Mammary epithelial cell (primary cell): ENCODE data around the gene GALNTL6.

Experiments
- EZH2 ChIP-seq: IDR thresholded peaks from 2 replicates; pipeline ENCODE4 v1.6.1; 2012; ENCODE audit warnings: low read length, inconsistent platforms, borderline replicate concordance
- TF ChIP-seq, protein P1 (sequence below), 2 donors: IDR thresholded peaks in 1 of 2; conservative IDR thresholded peaks in 1 of 2; 2 replicates each; pipeline ENCODE4 v1.5.1; 2011 to 2012; ENCODE audit warnings: inconsistent platforms in 2 of 2, low read length in 2 of 2, mild to moderate bottlenecking in 2 of 2, control low read depth in 1 of 2, low read depth in 1 of 2; ENCODE audit not compliant: insufficient read depth in 1 of 2; ENCODE audit errors: extremely low read depth in 1 of 2

DNA sequence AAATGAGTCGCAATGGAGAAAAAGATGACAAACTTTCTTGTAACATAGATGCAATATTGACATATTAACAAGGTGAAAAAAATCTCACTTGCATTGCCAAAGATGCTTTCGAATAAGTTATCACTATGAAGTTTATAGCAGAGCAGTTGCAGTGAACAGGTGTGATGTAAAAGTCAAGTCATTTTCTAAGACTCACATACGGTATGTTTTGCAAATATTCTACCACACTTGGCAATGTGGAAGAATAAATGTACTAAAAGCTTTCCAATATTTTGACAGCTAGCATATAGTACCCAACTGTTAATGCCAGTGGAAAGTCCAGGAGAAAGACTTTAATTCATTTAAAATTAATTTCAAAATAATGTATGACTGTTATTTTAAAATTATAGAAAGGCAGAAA, 76.5 kb downstream of the GALNTL6 start:
- TF ChIP-seq EZH2, result no peak
- TF ChIP-seq, protein P1, sequence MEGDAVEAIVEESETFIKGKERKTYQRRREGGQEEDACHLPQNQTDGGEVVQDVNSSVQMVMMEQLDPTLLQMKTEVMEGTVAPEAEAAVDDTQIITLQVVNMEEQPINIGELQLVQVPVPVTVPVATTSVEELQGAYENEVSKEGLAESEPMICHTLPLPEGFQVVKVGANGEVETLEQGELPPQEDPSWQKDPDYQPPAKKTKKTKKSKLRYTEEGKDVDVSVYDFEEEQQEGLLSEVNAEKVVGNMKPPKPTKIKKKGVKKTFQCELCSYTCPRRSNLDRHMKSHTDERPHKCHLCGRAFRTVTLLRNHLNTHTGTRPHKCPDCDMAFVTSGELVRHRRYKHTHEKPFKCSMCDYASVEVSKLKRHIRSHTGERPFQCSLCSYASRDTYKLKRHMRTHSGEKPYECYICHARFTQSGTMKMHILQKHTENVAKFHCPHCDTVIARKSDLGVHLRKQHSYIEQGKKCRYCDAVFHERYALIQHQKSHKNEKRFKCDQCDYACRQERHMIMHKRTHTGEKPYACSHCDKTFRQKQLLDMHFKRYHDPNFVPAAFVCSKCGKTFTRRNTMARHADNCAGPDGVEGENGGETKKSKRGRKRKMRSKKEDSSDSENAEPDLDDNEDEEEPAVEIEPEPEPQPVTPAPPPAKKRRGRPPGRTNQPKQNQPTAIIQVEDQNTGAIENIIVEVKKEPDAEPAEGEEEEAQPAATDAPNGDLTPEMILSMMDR (conservative IDR thresholded peaks at IDR 0.05 in 1 of 2, IDR thresholded peaks at IDR 0.05 in 1 of 2; ENCODE audit: extremely low read depth in 1 of 2, insufficient read depth in 1 of 2, low read depth in 1 of 2, low read length in 2 of 2), result no peak
